ENCODE results near the gene TBXAS1.

TBXAS1 gene

DNA sequence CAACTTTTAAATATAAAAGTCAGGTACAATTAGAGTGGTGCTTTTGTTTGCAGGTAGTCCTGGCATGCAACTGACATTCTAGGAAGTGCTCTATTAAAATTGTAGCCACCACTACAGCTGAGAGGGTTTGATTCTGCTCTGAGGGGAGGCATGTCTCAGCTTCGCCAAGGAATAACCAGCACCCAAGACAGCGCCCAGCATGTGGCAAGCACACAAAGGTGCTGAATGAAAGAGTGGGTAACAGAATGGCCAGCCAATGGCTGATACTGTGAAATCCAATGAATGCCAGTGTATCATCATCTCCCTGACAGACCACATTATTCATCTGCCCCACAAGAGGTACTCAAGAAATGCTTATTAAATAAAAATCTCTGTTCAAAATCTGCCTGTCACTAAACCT lies 226.8 kb downstream of the TBXAS1 start:
- TF ChIP-seq, protein P1, sequence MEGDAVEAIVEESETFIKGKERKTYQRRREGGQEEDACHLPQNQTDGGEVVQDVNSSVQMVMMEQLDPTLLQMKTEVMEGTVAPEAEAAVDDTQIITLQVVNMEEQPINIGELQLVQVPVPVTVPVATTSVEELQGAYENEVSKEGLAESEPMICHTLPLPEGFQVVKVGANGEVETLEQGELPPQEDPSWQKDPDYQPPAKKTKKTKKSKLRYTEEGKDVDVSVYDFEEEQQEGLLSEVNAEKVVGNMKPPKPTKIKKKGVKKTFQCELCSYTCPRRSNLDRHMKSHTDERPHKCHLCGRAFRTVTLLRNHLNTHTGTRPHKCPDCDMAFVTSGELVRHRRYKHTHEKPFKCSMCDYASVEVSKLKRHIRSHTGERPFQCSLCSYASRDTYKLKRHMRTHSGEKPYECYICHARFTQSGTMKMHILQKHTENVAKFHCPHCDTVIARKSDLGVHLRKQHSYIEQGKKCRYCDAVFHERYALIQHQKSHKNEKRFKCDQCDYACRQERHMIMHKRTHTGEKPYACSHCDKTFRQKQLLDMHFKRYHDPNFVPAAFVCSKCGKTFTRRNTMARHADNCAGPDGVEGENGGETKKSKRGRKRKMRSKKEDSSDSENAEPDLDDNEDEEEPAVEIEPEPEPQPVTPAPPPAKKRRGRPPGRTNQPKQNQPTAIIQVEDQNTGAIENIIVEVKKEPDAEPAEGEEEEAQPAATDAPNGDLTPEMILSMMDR (IDR thresholded peaks at IDR 0.05; ENCODE audit: poor library complexity, severe bottlenecking): no peak
- Histone ChIP-seq H3K4me3 (ENCODE audit: severe bottlenecking) (no peak overlapping the region), H3K36me3 (ENCODE audit: low read depth) (peaks cover 63% of the 10 kb centered on the region), H3K9me3 (ENCODE audit: severe bottlenecking) (no peaks in the 10 kb centered on the region), H3K4me1 (ENCODE audit: insufficient read depth, poor library complexity, severe bottlenecking) (peaks cover 19% of the 10 kb centered on the region), H3K27ac (ENCODE audit: poor library complexity, severe bottlenecking) (no peak overlapping the region), H3K27me3 (ENCODE audit: insufficient read depth, poor library complexity, severe bottlenecking) (no peaks in the 10 kb centered on the region)
- DNase-seq (ENCODE audit: low spot score): no peak
- no peak for ATAC-seq (ENCODE audit: low read depth)

DNA sequence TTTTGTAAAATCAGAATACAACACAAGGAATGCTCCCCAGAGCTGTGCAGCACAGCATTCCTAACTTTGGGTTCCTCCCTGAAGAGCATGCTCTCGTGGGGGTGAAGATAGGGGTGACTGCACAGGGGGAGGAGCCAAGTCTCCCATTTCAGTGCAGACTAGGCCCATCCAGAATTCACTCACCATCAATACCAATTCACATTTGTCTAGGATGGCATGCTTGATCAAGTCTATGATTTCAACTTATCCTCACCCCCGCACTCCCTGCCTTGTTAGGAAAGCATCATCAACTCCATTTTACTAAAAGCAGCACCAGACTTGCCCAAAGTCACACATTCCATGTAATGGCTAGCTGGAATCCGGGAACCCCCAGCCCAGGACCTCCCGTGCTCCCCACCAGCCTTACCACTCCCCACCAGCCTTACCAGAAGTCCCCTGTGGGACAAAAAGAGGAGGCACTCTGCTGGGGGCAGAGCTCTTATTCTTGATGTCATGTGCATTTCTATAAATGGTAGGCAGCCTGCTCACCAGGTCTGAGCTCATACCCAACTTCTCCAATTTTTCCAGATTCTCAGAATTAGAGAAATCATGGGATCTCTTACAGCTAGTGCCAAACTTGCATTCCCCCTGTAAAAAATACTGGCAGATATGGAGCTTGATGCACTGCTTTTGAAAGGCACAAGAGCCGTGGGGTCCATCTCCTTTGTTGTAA lies 227.5 kb downstream of the TBXAS1 start:
- H3K27ac ChIP-seq (ENCODE audit: poor library complexity, severe bottlenecking): no peak overlapping the region
- TF ChIP-seq, protein P1 (IDR thresholded peaks at IDR 0.05; ENCODE audit: poor library complexity, severe bottlenecking): no peak
- H3K9me3 ChIP-seq (ENCODE audit: severe bottlenecking): no peaks in the 10 kb centered on the region
- H3K4me1 ChIP-seq (ENCODE audit: insufficient read depth, poor library complexity, severe bottlenecking): peaks cover 26% of the 10 kb centered on the region
- no peak for ATAC-seq (ENCODE audit: low read depth)
- no peak for DNase-seq (ENCODE audit: low spot score)
- peaks cover 61% of the 10 kb centered on the region for H3K36me3 ChIP-seq (ENCODE audit: low read depth)
- H3K4me3 ChIP-seq (ENCODE audit: severe bottlenecking): no peak overlapping the region
- H3K27me3 ChIP-seq (ENCODE audit: insufficient read depth, poor library complexity, severe bottlenecking): no peaks in the 10 kb centered on the region

DNA sequence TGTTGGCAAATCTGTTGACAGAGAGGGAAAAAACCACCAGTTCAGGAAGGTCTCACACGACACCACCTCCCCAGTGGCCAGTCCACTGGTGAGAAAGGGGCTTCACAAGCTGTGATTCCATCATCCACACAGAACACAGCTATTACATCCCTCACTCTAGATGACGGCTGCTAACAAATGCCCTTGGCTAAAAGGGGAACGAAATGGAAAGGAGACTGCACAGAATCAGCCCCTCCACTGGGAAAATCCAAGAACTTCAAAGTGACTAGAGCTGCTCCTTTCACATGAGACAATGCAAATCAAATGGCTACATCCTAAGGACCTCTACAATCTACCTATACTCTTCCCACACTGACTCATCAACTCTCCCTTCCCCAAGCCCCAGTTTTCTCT lies 228.1 kb downstream of the TBXAS1 start:
- no peak overlapping the region for H3K4me3 ChIP-seq (ENCODE audit: severe bottlenecking)
- H3K27ac ChIP-seq (ENCODE audit: poor library complexity, severe bottlenecking): no peak overlapping the region
- no peaks in the 10 kb centered on the region for H3K9me3 ChIP-seq (ENCODE audit: severe bottlenecking)
- peaks cover 57% of the 10 kb centered on the region for H3K36me3 ChIP-seq (ENCODE audit: low read depth)
- no peaks in the 10 kb centered on the region for H3K27me3 ChIP-seq (ENCODE audit: insufficient read depth, poor library complexity, severe bottlenecking)
- ATAC-seq (ENCODE audit: low read depth) (no peak), DNase-seq (ENCODE audit: low spot score) (no peak)
- peaks cover 26% of the 10 kb centered on the region for H3K4me1 ChIP-seq (ENCODE audit: insufficient read depth, poor library complexity, severe bottlenecking)
- TF ChIP-seq, protein P1 (IDR thresholded peaks at IDR 0.05; ENCODE audit: poor library complexity, severe bottlenecking): no peak

DNA sequence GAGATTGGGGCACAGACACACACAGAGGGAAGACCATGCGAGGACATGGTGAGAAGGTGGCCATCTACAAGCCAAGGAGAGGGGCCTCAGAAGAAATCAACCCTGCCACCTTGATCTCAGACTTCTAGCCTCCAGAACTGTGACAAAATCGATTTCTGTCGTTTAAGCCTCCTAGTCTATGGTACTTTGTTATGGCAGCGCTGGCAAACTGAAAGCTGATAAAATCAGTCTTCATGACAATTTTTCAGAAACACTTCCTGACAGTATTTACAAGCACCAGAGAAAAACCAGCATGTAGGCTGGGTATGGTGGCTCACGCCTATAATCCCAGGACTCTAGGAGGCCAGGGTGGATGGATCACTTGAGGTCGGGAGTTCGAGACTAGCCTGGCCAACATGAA lies 229.5 kb downstream of the TBXAS1 start:
- Histone ChIP-seq H3K4me3 (ENCODE audit: severe bottlenecking) (no peak overlapping the region), H3K4me1 (ENCODE audit: insufficient read depth, poor library complexity, severe bottlenecking) (peaks cover 26% of the 10 kb centered on the region), H3K9me3 (ENCODE audit: severe bottlenecking) (no peaks in the 10 kb centered on the region), H3K27ac (ENCODE audit: poor library complexity, severe bottlenecking) (peak overlapping the region; percentile 87), H3K27me3 (ENCODE audit: insufficient read depth, poor library complexity, severe bottlenecking) (no peaks in the 10 kb centered on the region), H3K36me3 (ENCODE audit: low read depth) (peaks cover 45% of the 10 kb centered on the region)
- TF ChIP-seq, protein P1 (IDR thresholded peaks at IDR 0.05; ENCODE audit: poor library complexity, severe bottlenecking): no peak
- ATAC-seq (ENCODE audit: low read depth): no peak
- DNase-seq (ENCODE audit: low spot score): no peak

Data from RWPE2 (cell line).